WTC11 (cell line): Measurements from ENCODE around the gene SPTBN4. TPM values are rescaled to one million over a fixed set of nuclear protein-coding genes. Genes with fewer than 3 reads are reported as not detected.

Source experiments
- ATAC-seq: fragments of 200-7000 bp; cut with Tn5 transposase; 2 replicates; pipeline ENCODE4 v1.10.0; 2021; ENCODE audit warnings: mild to moderate bottlenecking, moderate library complexity
- CTCF ChIA-PET: fragments of 300-600 bp; sonication (Branson Sonifier 250); formaldehyde crosslinking; loops from one replicate; lab custom pipeline; 2021; ENCODE audit warnings: antibody characterized with exemption; lab: Charles Lee
- POLR2A ChIA-PET: fragments of 350-600 bp; sonication (Branson Sonifier 250); formaldehyde crosslinking; loops from one replicate; lab custom pipeline; 2021; ENCODE audit warnings: antibody characterized with exemption; lab: Charles Lee
- DNase-seq: peaks from one replicate; pipeline ENCODE4 v3.0.0; 2021; ENCODE audit warnings: low spot score
- H3K27ac Mint-ChIP-seq: 2 replicates; pipeline ENCODE4 v1.8.0; 2021; ENCODE audit warnings: mixed read lengths
- H3K27me3 Mint-ChIP-seq: 2 replicates; pipeline ENCODE4 v1.8.0; 2021; ENCODE audit warnings: low read depth, mild to moderate bottlenecking, moderate library complexity, mixed read lengths
- H3K36me3 Mint-ChIP-seq: 2 replicates; pipeline ENCODE4 v1.8.0; 2021; ENCODE audit warnings: mixed read lengths
- H3K4me1 Mint-ChIP-seq: 2 replicates; pipeline ENCODE4 v1.8.0; 2022; ENCODE audit warnings: mixed read lengths
- H3K4me3 Mint-ChIP-seq: 2 replicates; pipeline ENCODE4 v1.8.0; 2021; ENCODE audit warnings: mild to moderate bottlenecking, moderate library complexity, mixed read lengths
- H3K9me3 Mint-ChIP-seq: 2 replicates; pipeline ENCODE4 v1.8.0; 2021; ENCODE audit warnings: mixed read lengths
- ATF1 ChIP-seq: sonication (generic); formaldehyde crosslinking; IDR thresholded peaks from 2 replicates; pipeline ENCODE4 v1.8.1; 2023; ENCODE audit warnings: mild to moderate bottlenecking, moderate library complexity, missing genetic modification reagents
- CBFB ChIP-seq: sonication (generic); formaldehyde crosslinking; IDR thresholded peaks from 2 replicates; pipeline ENCODE4 v1.8.1; 2022; ENCODE audit warnings: mild to moderate bottlenecking, low read depth, missing genetic modification reagents
- CREM ChIP-seq: sonication (generic); formaldehyde crosslinking; IDR thresholded peaks from 2 replicates; pipeline ENCODE4 v1.8.1; 2022; ENCODE audit warnings: mild to moderate bottlenecking, missing genetic modification reagents, moderate library complexity
- ELF4 ChIP-seq: sonication (generic); formaldehyde crosslinking; IDR thresholded peaks from 2 replicates; pipeline ENCODE4 v1.8.1; 2022; ENCODE audit warnings: low read depth, mild to moderate bottlenecking, moderate library complexity, missing genetic modification reagents
- ETV6 ChIP-seq: sonication (generic); formaldehyde crosslinking; IDR thresholded peaks from 2 replicates; pipeline ENCODE4 v1.8.1; 2022; ENCODE audit warnings: mild to moderate bottlenecking, missing genetic modification reagents
- FOXJ3 ChIP-seq: sonication (generic); formaldehyde crosslinking; IDR thresholded peaks from 2 replicates; pipeline ENCODE4 v1.9.0; 2021; ENCODE audit warnings: missing genetic modification reagents, mild to moderate bottlenecking, borderline replicate concordance
- JUN ChIP-seq: sonication (generic); formaldehyde crosslinking; IDR thresholded peaks from 2 replicates; pipeline ENCODE4 v1.8.0; 2023; ENCODE audit warnings: mild to moderate bottlenecking, missing genetic modification reagents
- MXD4 ChIP-seq: fragments of 250-450 bp; sonication (Bioruptor Pico); IDR thresholded peaks from 2 replicates; pipeline ENCODE4 v1.8.0; 2021; ENCODE audit warnings: mild to moderate bottlenecking, moderate library complexity, borderline replicate concordance
- NFYB ChIP-seq: sonication (generic); formaldehyde crosslinking; conservative IDR thresholded peaks from 2 replicates; pipeline ENCODE4 v1.8.0; 2022; ENCODE audit warnings: low read depth, missing genetic modification reagents
- PRRX2 ChIP-seq: fragments of 250-450 bp; sonication (Bioruptor Pico); IDR thresholded peaks from 2 replicates; pipeline ENCODE4 v1.8.0; 2021; ENCODE audit warnings: mild to moderate bottlenecking
- SMAD4 ChIP-seq: sonication (generic); formaldehyde crosslinking; IDR thresholded peaks from 2 replicates; pipeline ENCODE4 v1.8.0; 2022; ENCODE audit warnings: mild to moderate bottlenecking, missing genetic modification reagents
- SP1 ChIP-seq: sonication (generic); formaldehyde crosslinking; conservative IDR thresholded peaks from 2 replicates; pipeline ENCODE4 v1.8.1; 2022; ENCODE audit warnings: missing genetic modification reagents
- ZNF121 ChIP-seq: sonication (generic); formaldehyde crosslinking; IDR thresholded peaks from 2 replicates; pipeline ENCODE4 v1.8.0; 2023; ENCODE audit warnings: missing genetic modification reagents
- ZNF138 ChIP-seq: sonication (generic); formaldehyde crosslinking; conservative IDR thresholded peaks from 2 replicates; pipeline ENCODE4 v1.8.1; 2022; ENCODE audit warnings: mild to moderate bottlenecking, moderate library complexity, missing genetic modification reagents
- ZNF219 ChIP-seq: sonication (generic); formaldehyde crosslinking; IDR thresholded peaks from 2 replicates; pipeline ENCODE4 v1.8.0; 2023; ENCODE audit warnings: missing genetic modification reagents, mild to moderate bottlenecking, borderline replicate concordance
- ZNF317 ChIP-seq: sonication (generic); formaldehyde crosslinking; IDR thresholded peaks from 2 replicates; pipeline ENCODE4 v1.8.1; 2023; ENCODE audit warnings: low read depth, mild to moderate bottlenecking, moderate library complexity, missing genetic modification reagents, borderline replicate concordance
- total RNA-seq: library from RNA; stranded (reverse); gene quantifications from 3 replicates; pipeline ENCODE4 v1.2.3, GENCODE V29; 2021
- TF ChIP-seq, protein P1 (sequence below): sonication (generic); formaldehyde crosslinking; IDR thresholded peaks from 2 replicates; pipeline ENCODE4 v1.8.1; 2023; ENCODE audit warnings: mild to moderate bottlenecking, missing genetic modification reagents, moderate library complexity
- TF ChIP-seq, protein P2 (sequence below): fragments of 250-450 bp; sonication (Bioruptor Pico); IDR thresholded peaks from 2 replicates; pipeline ENCODE4 v1.9.0; 2021; ENCODE audit warnings: mild to moderate bottlenecking
- TF ChIP-seq, protein P3 (sequence below): sonication (generic); formaldehyde crosslinking; IDR thresholded peaks from 2 replicates; pipeline ENCODE4 v1.8.0; 2022; ENCODE audit warnings: mild to moderate bottlenecking, missing genetic modification reagents
- TF ChIP-seq, protein P4 (sequence below): fragments of 250-450 bp; sonication (Bioruptor Pico); IDR thresholded peaks from 2 replicates; pipeline ENCODE4 v1.9.0; 2021; ENCODE audit warnings: mild to moderate bottlenecking, borderline replicate concordance
- TF ChIP-seq, protein P5 (sequence below): fragments of 250-450 bp; sonication (Bioruptor Pico); IDR thresholded peaks from 2 replicates; pipeline ENCODE4 v1.9.0; 2021; ENCODE audit warnings: mild to moderate bottlenecking
- TF ChIP-seq, protein P6 (sequence below): sonication (generic); formaldehyde crosslinking; IDR thresholded peaks from 2 replicates; pipeline ENCODE4 v1.8.1; 2023; ENCODE audit warnings: mild to moderate bottlenecking, missing genetic modification reagents, moderate library complexity

SPTBN4 gene
- total RNA-seq, 1 experiment from 2014 or later: 2.8 TPM

DNA sequence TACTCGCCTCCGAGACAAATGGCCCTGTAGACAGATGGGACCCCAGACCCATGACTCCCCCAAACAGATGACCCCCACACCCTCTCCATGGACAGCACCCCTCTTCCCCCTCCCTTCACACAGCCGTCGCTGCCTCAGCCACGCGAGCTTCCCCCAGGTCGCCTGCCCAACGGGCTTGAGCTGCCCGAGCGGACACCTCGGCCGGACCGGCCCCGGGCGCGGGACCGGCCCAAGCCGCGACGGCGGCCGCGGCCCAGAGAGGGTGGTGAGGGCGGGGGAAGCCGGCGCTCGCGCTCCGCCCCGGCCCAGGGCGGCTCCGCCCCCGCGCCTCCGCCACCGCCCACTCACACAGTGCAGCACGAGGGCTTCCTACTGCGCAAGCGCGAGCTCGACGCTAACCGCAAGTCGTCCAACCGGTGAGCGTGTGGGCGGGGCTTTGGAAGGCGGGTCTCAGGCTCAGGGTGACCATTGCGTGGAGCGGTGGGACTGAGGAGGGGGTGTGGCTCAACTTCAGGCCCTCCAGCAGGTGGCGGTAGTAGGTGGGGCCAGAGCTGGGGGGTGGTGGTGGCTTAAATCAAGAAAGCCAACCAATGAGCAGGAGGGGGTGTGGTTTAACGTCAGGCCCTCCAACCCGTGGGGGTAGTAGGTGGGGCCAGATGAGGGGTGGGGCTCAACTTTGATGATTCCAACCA is 103.7 kb downstream of the SPTBN4 start:
- Mint-ChIP-seq H3K36me3 (0 out of 2 replicates have a peak, but pooled peaks cover 3% of the 10 kb centered on the region), H3K27me3 (peaks cover 78% of the 10 kb centered on the region), H3K27ac (no peak overlapping the region; the same call in 1 of the 2 replicates), H3K4me3 (peak overlapping the region; percentile 75), H3K9me3 (peaks cover 4% of the 10 kb centered on the region), H3K4me1 (peaks cover 15% of the 10 kb centered on the region)
- TF ChIP-seq FOXJ3 (CRISPR knock-in tag) (no peak), ETV6 (no peak), ZNF317 (no peak), NFYB (peak; percentile 77), SP1 (CRISPR knock-in tag) (peak; percentile 96), MXD4 (CRISPR knock-in tag) (no peak)
- TF ChIP-seq, protein P1, sequence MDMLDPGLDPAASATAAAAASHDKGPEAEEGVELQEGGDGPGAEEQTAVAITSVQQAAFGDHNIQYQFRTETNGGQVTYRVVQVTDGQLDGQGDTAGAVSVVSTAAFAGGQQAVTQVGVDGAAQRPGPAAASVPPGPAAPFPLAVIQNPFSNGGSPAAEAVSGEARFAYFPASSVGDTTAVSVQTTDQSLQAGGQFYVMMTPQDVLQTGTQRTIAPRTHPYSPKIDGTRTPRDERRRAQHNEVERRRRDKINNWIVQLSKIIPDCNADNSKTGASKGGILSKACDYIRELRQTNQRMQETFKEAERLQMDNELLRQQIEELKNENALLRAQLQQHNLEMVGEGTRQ (CRISPR knock-in tag): peak; percentile 64
- TF ChIP-seq, protein P2, sequence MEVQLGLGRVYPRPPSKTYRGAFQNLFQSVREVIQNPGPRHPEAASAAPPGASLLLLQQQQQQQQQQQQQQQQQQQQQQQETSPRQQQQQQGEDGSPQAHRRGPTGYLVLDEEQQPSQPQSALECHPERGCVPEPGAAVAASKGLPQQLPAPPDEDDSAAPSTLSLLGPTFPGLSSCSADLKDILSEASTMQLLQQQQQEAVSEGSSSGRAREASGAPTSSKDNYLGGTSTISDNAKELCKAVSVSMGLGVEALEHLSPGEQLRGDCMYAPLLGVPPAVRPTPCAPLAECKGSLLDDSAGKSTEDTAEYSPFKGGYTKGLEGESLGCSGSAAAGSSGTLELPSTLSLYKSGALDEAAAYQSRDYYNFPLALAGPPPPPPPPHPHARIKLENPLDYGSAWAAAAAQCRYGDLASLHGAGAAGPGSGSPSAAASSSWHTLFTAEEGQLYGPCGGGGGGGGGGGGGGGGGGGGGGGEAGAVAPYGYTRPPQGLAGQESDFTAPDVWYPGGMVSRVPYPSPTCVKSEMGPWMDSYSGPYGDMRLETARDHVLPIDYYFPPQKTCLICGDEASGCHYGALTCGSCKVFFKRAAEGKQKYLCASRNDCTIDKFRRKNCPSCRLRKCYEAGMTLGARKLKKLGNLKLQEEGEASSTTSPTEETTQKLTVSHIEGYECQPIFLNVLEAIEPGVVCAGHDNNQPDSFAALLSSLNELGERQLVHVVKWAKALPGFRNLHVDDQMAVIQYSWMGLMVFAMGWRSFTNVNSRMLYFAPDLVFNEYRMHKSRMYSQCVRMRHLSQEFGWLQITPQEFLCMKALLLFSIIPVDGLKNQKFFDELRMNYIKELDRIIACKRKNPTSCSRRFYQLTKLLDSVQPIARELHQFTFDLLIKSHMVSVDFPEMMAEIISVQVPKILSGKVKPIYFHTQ: no peak
- ChIA-PET CTCF (interaction anchor here (0.5 to 3.0 kb wide), 38 partner anchors 8 to 451 kb away, joined by 3 to 69 read pairs (median 6); partner anchors contain the start of genes BLVRB, COQ8B, LTBP4 and NUMBL), POLR2A (interaction anchor here (0.5 to 0.9 kb wide), 6 partner anchors 20 to 208 kb away, joined by 3 read pairs; partner anchors contain the start of genes BLVRB and RAB4B)
- ATAC-seq (peak; percentile 96), DNase-seq (peak; percentile 100)

DNA sequence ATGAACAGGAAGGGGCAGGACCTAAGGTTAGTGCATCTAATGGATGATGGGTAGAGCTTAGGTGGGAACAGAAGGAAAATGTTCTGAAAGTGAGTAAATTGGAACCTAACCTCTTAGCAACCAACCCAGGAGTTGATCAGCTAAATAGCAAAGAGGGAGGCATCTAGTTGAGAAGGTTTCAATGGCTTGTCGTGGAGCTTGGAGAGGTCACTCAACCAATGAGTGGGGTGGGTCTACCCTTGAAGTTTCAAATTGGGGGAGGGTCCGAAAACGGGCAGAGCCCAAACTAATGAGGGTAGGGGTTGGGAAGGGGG is 104.2 kb downstream of the SPTBN4 start:
- Mint-ChIP-seq H3K36me3 (0 out of 2 replicates have a peak, but pooled peaks cover 3% of the 10 kb centered on the region), H3K4me3 (peak overlapping the region; percentile 43), H3K27me3 (peaks cover 73% of the 10 kb centered on the region), H3K9me3 (peaks cover 4% of the 10 kb centered on the region), H3K27ac (peak overlapping the region; percentile 92; the same call in 1 of the 2 replicates), H3K4me1 (peaks cover 18% of the 10 kb centered on the region)
- ChIA-PET POLR2A (interaction anchor here (0.5 to 0.9 kb wide), 5 partner anchors 20 to 207 kb away, joined by 3 read pairs; partner anchors contain the start of genes BLVRB and RAB4B), CTCF (interaction anchor here (0.5 to 3.0 kb wide), 35 partner anchors 8 to 1019 kb away, joined by 3 to 69 read pairs (median 6); partner anchors contain the start of genes BLVRB, COQ8B, LTBP4 and NUMBL)
- DNase-seq (no peak), ATAC-seq (no peak)
- no peak for TF ChIP-seq JUN (CRISPR knock-in tag)
- no peak for TF ChIP-seq ZNF121 (CRISPR knock-in tag)
- TF ChIP-seq, protein P3, sequence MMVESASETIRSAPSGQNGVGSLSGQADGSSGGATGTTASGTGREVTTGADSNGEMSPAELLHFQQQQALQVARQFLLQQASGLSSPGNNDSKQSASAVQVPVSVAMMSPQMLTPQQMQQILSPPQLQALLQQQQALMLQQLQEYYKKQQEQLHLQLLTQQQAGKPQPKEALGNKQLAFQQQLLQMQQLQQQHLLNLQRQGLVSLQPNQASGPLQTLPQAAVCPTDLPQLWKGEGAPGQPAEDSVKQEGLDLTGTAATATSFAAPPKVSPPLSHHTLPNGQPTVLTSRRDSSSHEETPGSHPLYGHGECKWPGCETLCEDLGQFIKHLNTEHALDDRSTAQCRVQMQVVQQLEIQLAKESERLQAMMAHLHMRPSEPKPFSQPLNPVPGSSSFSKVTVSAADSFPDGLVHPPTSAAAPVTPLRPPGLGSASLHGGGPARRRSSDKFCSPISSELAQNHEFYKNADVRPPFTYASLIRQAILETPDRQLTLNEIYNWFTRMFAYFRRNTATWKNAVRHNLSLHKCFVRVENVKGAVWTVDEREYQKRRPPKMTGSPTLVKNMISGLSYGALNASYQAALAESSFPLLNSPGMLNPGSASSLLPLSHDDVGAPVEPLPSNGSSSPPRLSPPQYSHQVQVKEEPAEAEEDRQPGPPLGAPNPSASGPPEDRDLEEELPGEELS (CRISPR knock-in tag): no peak
- no peak for TF ChIP-seq ELF4 (CRISPR knock-in tag)
- no peak for TF ChIP-seq ATF1
- TF ChIP-seq, protein P4, sequence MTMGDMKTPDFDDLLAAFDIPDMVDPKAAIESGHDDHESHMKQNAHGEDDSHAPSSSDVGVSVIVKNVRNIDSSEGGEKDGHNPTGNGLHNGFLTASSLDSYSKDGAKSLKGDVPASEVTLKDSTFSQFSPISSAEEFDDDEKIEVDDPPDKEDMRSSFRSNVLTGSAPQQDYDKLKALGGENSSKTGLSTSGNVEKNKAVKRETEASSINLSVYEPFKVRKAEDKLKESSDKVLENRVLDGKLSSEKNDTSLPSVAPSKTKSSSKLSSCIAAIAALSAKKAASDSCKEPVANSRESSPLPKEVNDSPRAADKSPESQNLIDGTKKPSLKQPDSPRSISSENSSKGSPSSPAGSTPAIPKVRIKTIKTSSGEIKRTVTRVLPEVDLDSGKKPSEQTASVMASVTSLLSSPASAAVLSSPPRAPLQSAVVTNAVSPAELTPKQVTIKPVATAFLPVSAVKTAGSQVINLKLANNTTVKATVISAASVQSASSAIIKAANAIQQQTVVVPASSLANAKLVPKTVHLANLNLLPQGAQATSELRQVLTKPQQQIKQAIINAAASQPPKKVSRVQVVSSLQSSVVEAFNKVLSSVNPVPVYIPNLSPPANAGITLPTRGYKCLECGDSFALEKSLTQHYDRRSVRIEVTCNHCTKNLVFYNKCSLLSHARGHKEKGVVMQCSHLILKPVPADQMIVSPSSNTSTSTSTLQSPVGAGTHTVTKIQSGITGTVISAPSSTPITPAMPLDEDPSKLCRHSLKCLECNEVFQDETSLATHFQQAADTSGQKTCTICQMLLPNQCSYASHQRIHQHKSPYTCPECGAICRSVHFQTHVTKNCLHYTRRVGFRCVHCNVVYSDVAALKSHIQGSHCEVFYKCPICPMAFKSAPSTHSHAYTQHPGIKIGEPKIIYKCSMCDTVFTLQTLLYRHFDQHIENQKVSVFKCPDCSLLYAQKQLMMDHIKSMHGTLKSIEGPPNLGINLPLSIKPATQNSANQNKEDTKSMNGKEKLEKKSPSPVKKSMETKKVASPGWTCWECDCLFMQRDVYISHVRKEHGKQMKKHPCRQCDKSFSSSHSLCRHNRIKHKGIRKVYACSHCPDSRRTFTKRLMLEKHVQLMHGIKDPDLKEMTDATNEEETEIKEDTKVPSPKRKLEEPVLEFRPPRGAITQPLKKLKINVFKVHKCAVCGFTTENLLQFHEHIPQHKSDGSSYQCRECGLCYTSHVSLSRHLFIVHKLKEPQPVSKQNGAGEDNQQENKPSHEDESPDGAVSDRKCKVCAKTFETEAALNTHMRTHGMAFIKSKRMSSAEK (CRISPR knock-in tag): no peak
- TF ChIP-seq CREM (CRISPR knock-in tag): no peak
- no peak for TF ChIP-seq ZNF138 (CRISPR knock-in tag)
- TF ChIP-seq, protein P1 (CRISPR knock-in tag): no peak
- TF ChIP-seq PRRX2 (CRISPR knock-in tag): no peak
- TF ChIP-seq CBFB (CRISPR knock-in tag): no peak
- TF ChIP-seq, protein P5, sequence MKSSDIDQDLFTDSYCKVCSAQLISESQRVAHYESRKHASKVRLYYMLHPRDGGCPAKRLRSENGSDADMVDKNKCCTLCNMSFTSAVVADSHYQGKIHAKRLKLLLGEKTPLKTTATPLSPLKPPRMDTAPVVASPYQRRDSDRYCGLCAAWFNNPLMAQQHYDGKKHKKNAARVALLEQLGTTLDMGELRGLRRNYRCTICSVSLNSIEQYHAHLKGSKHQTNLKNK (CRISPR knock-in tag): no peak
- TF ChIP-seq ZNF219: no peak
- no peak for TF ChIP-seq SMAD4 (CRISPR knock-in tag)
- TF ChIP-seq, protein P6, sequence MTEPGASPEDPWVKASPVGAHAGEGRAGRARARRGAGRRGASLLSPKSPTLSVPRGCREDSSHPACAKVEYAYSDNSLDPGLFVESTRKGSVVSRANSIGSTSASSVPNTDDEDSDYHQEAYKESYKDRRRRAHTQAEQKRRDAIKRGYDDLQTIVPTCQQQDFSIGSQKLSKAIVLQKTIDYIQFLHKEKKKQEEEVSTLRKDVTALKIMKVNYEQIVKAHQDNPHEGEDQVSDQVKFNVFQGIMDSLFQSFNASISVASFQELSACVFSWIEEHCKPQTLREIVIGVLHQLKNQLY (CRISPR knock-in tag): no peak
- no peak for TF ChIP-seq FOXJ3 (CRISPR knock-in tag)
